H1 (cell line): ENCODE results near the gene DDX3X. TPM values are rescaled to one million over a fixed set of nuclear protein-coding genes. Genes with fewer than 3 reads are reported as not detected.

Experiments
- CTCF ChIA-PET: fragments of 300-600 bp; sonication (Branson Sonifier 250); formaldehyde crosslinking; loops from one replicate; lab custom pipeline; 2021; ENCODE audit not compliant: partially characterized antibody; lab: Charles Lee
- POLR2A ChIA-PET: fragments of 300-600 bp; sonication (Branson Sonifier 250); formaldehyde crosslinking; loops from one replicate; lab custom pipeline; 2021; ENCODE audit warnings: inconsistent platforms; ENCODE audit not compliant: partially characterized antibody; lab: Charles Lee
- DNase-seq, 2 experiments: peaks; one replicate each; pipeline versions ENCODE4 v3.0.0 to v3.0.0-alpha.2; 2010 to 2022; ENCODE audit warnings: low spot score in 2 of 2, low read depth in 1 of 2, mixed read lengths in 1 of 2
- FAIRE-seq: peaks from 2 replicates; lab custom pipeline; 2011; peaks lifted over from hg19 to GRCh38; lab: Jason Lieb, UNC
- H2AFZ ChIP-seq: 2 replicates; pipeline ENCODE4 v1.8.1; 2012; ENCODE audit warnings: low read length, inconsistent platforms
- H2AK5ac ChIP-seq: 2 replicates; pipeline ENCODE4 v1.6.1; 2013; ENCODE audit warnings: low read depth, low read length
- H2BK120ac ChIP-seq: replicated peaks from 2 replicates; pipeline ENCODE3; 2013; ENCODE audit warnings: low read depth, low read length, inconsistent platforms
- H2BK12ac ChIP-seq: 2 replicates; pipeline ENCODE4 v1.6.1; 2013; ENCODE audit warnings: low read depth, low read length
- H2BK15ac ChIP-seq: 2 replicates; pipeline ENCODE4 v1.6.1; 2013; ENCODE audit warnings: low read length
- H2BK20ac ChIP-seq: 2 replicates; pipeline ENCODE4 v1.6.1; 2013; ENCODE audit warnings: low read length
- H2BK5ac ChIP-seq: 2 replicates; pipeline ENCODE4 v1.6.1; 2013; ENCODE audit warnings: low read depth, low read length
- H3K14ac ChIP-seq: 2 replicates; pipeline ENCODE4 v1.6.1; 2013; ENCODE audit warnings: inconsistent platforms; ENCODE audit not compliant: insufficient read length
- H3K18ac ChIP-seq: 2 replicates; pipeline ENCODE4 v1.6.1; 2013; ENCODE audit warnings: low read length; ENCODE audit errors: extremely low read depth
- H3K23ac ChIP-seq: 2 replicates; pipeline ENCODE4 v1.6.1; 2013; ENCODE audit warnings: inconsistent platforms; ENCODE audit not compliant: insufficient read length
- H3K23me2 ChIP-seq: 2 replicates; pipeline ENCODE4 v1.6.1; 2013; ENCODE audit warnings: low read depth, low read length
- H3K27ac ChIP-seq: 2 replicates; pipeline ENCODE4 v1.6.1; 2011; ENCODE audit warnings: low read depth, low read length, inconsistent platforms
- H3K27me3 ChIP-seq, 4 experiments: replicated peaks in 1 of 4; 1 replicate in 1 of 4; 2 replicates in 3 of 4; pipeline versions ENCODE4 v1.6.1 to v1.8.1; 2011 to 2013; ENCODE audit warnings: low read length in 3 of 4, mild to moderate bottlenecking in 3 of 4, inconsistent platforms in 2 of 4, mixed read lengths in 2 of 4, moderate library complexity in 1 of 4; ENCODE audit not compliant: control insufficient read depth in 3 of 4, insufficient read depth in 3 of 4; ENCODE audit errors: extremely low read depth in 1 of 4
- H3K36me3 ChIP-seq, 4 experiments: 2 replicates each; pipeline versions ENCODE4 v1.6.1 to v1.8.1; 2011 to 2013; ENCODE audit warnings: mild to moderate bottlenecking in 4 of 4, low read length in 3 of 4, moderate library complexity in 2 of 4, control low read depth in 1 of 4, inconsistent platforms in 1 of 4; ENCODE audit not compliant: insufficient read depth in 4 of 4, control insufficient read depth in 2 of 4
- H3K4ac ChIP-seq: replicated peaks from 2 replicates; pipeline ENCODE3; 2013; ENCODE audit warnings: low read length, low read depth, mixed read lengths, inconsistent platforms; ENCODE audit not compliant: insufficient read length
- H3K4me1 ChIP-seq, 4 experiments: replicated peaks in 1 of 4; 1 replicate in 1 of 4; 2 replicates in 3 of 4; pipeline versions ENCODE4 v1.6.1 to v1.8.1; 2011 to 2013; ENCODE audit warnings: low read length in 3 of 4, inconsistent platforms in 2 of 4, mixed read lengths in 1 of 4; ENCODE audit not compliant: insufficient read depth in 4 of 4, control insufficient read depth in 3 of 4
- H3K4me2 ChIP-seq, 2 experiments: 2 replicates each; pipeline versions ENCODE4 v1.6.1 to v1.8.1; 2011 to 2013; ENCODE audit warnings: low read depth in 2 of 2, low read length in 2 of 2, control low read depth in 1 of 2, inconsistent platforms in 1 of 2, mild to moderate bottlenecking in 1 of 2; ENCODE audit not compliant: insufficient read depth in 1 of 2
- H3K4me3 ChIP-seq, 4 experiments: fragments of 200-600, 300-600 bp in 1 of 4; sonication (generic), shearing (Covaris generic), sonication (Bioruptor Twin) in 1 of 4; 2 replicates each; pipeline versions ENCODE4 v1.5.1 to v1.8.1; 2011 to 2016; ENCODE audit warnings: low read length in 4 of 4, low read depth in 3 of 4, control low read depth in 2 of 4, inconsistent platforms in 2 of 4, mild to moderate bottlenecking in 2 of 4, mixed read lengths in 1 of 4, moderate library complexity in 1 of 4; ENCODE audit not compliant: insufficient read depth in 2 of 4; ENCODE audit errors: extremely low read depth in 1 of 4
- H3K56ac ChIP-seq: replicated peaks from 2 replicates; pipeline ENCODE3; 2013; ENCODE audit warnings: low read depth, mild to moderate bottlenecking, mixed read lengths, low read length, inconsistent platforms; ENCODE audit not compliant: insufficient read length
- H3K79me1 ChIP-seq: 2 replicates; pipeline ENCODE4 v1.6.1; 2013; ENCODE audit warnings: low read depth, low read length, control low read depth
- H3K79me2 ChIP-seq, 2 experiments: 2 replicates each; pipeline versions ENCODE4 v1.6.1 to v1.8.1; 2012 to 2013; ENCODE audit warnings: low read length in 2 of 2, mild to moderate bottlenecking in 2 of 2, inconsistent platforms in 1 of 2; ENCODE audit not compliant: insufficient read depth in 2 of 2, control insufficient read depth in 1 of 2
- H3K9ac ChIP-seq, 4 experiments: replicated peaks in 1 of 4; 1 replicate in 1 of 4; 2 replicates in 3 of 4; pipeline versions ENCODE4 v1.6.1 to v1.8.1; 2011 to 2013; ENCODE audit warnings: low read depth in 3 of 4, low read length in 3 of 4, control low read depth in 2 of 4, mild to moderate bottlenecking in 2 of 4, moderate library complexity in 2 of 4, inconsistent platforms in 1 of 4; ENCODE audit errors: extremely low read depth in 1 of 4
- H3K9me3 ChIP-seq, 2 experiments: 2 replicates each; pipeline versions ENCODE4 v1.6.1 to v1.8.1; 2012 to 2013; ENCODE audit warnings: mild to moderate bottlenecking in 2 of 2, moderate library complexity in 2 of 2, control low read depth in 1 of 2, inconsistent platforms in 1 of 2, low read depth in 1 of 2, low read length in 1 of 2, mixed read lengths in 1 of 2; ENCODE audit not compliant: insufficient read depth in 2 of 2
- H4K20me1 ChIP-seq, 2 experiments: replicated peaks in 1 of 2; 2 replicates each; pipeline versions ENCODE3 to v1.8.1; 2011 to 2013; ENCODE audit warnings: inconsistent platforms in 2 of 2, low read length in 2 of 2, mild to moderate bottlenecking in 1 of 2; ENCODE audit not compliant: insufficient read depth in 2 of 2, control insufficient read depth in 1 of 2
- H4K5ac ChIP-seq: 2 replicates; pipeline ENCODE4 v1.6.1; 2013; ENCODE audit warnings: low read length, low read depth, mixed read lengths, inconsistent platforms; ENCODE audit not compliant: insufficient read length
- H4K8ac ChIP-seq: 2 replicates; pipeline ENCODE4 v1.8.0; 2013; ENCODE audit warnings: mild to moderate bottlenecking, moderate library complexity, low read length, inconsistent platforms; ENCODE audit not compliant: insufficient read depth; ENCODE audit errors: extremely low read depth
- H4K91ac ChIP-seq: replicated peaks from 2 replicates; pipeline ENCODE3; 2013; ENCODE audit warnings: low read length, mixed read lengths, inconsistent platforms; ENCODE audit not compliant: insufficient read length
- CEBPB ChIP-seq: IDR thresholded peaks from 2 replicates; pipeline ENCODE4 v1.6.1; 2012; ENCODE audit warnings: low read depth, low read length
- JUN ChIP-seq: IDR thresholded peaks from 2 replicates; pipeline ENCODE4 v1.6.1; 2011; ENCODE audit warnings: low read depth, mild to moderate bottlenecking, improper control_type of control experiment, low read length
- WGBS, 2 experiments: shearing (Covaris generic) in 1 of 2; methylation state at CpG; one replicate each; pipeline versions ENCODE4 v1.1.6 to v1.1.7; 2013 to 2015; ENCODE audit warnings: low lambda C conversion rate in 2 of 2, mixed read lengths in 2 of 2, inconsistent platforms in 1 of 2, low coverage in 1 of 2, missing lambda C conversion rate in 1 of 2; ENCODE audit not compliant: insufficient replicate concordance in 2 of 2, insufficient coverage in 1 of 2, insufficient read length in 1 of 2; ENCODE audit errors: extremely low coverage in 1 of 2, missing lambda C conversion rate in 1 of 2; 5-methylcytosine and 5-hydroxymethylcytosine counted together
- polyA plus RNA-seq, 7 experiments: library from polyadenylated mRNA; depleted of rRNA in 3 of 7; stranded (reverse) in 5 of 7; unstranded in 2 of 7; fragments of >200 nt in 5 of 7; fragments of 200-250 nt in 2 of 7; gene quantifications; 1 replicate in 5 of 7; 2 replicates in 1 of 7; 4 replicates in 1 of 7; pipeline versions ENCODE4 v1.2.1 to v1.2.3, GENCODE V29; 2011 to 2013; ENCODE audit warnings: missing spikeins in 2 of 7, mixed read lengths in 2 of 7
- total RNA-seq: library from RNA; stranded (reverse); fragmentation: NEBNext Ultra II Directional; extraction: Animal tissue kit (Norgen Biotek cat#: 25700); gene quantifications from 2 replicates; pipeline ENCODE4 v1.2.1, GENCODE V29; 2021

Gene DDX3X
- total and polyA plus RNA-seq, 2 of the 8 experiments (the other 6 are each of a cell fraction or from before 2014, with no cell fraction given): 39.4 to 291 TPM

GRCh38 chrX:41384051-41384705 is 50.2 kb downstream of the DDX3X start:
- no peak overlapping the region for H2BK120ac ChIP-seq
- no peak overlapping the region for H2BK5ac ChIP-seq
- H2BK20ac ChIP-seq: no peak overlapping the region
- FAIRE-seq: no peak
- no peaks in the 10 kb centered on the region for H3K79me2 ChIP-seq
- no peaks in the 10 kb centered on the region for H3K9me3 ChIP-seq
- H3K79me1 ChIP-seq: no peaks in the 10 kb centered on the region
- H3K18ac ChIP-seq: no peak overlapping the region
- H2BK12ac ChIP-seq: no peak overlapping the region
- H3K4me1 ChIP-seq: peaks cover 0 to 9% (median 3%) of the 10 kb centered on the region in 4 experiments; a peak in 4 of 7 replicates
- WGBS, 2 experiments: 72% methylated on average over 6 of the region's 10 CpGs; no CpG with 5 or more reads in 1 of the 2 experiments
- no peak overlapping the region for H4K5ac ChIP-seq
- H2BK15ac ChIP-seq: no peak overlapping the region
- peak overlapping the region; percentile 40 for H4K91ac ChIP-seq
- no peak overlapping the region for H4K8ac ChIP-seq
- ChIA-PET CTCF (no interaction called here), POLR2A (no interaction called here)
- no peaks in the 10 kb centered on the region for H4K20me1 ChIP-seq
- H3K27me3 ChIP-seq: no peaks in the 10 kb centered on the region
- H3K36me3 ChIP-seq: no peaks in the 10 kb centered on the region
- no peak overlapping the region for H3K9ac ChIP-seq
- no peaks in the 10 kb centered on the region for H3K23me2 ChIP-seq
- TF ChIP-seq CEBPB (0 out of 2 replicates have a peak, but pooled peaks have one; percentile 40), JUN (no peak)
- no peak overlapping the region for H3K4me3 ChIP-seq
- no peak overlapping the region for H3K56ac ChIP-seq
- H3K23ac ChIP-seq: no peak overlapping the region
- H3K14ac ChIP-seq: no peak overlapping the region
- no peak for DNase-seq
- no peak overlapping the region for H3K4ac ChIP-seq
- 0 out of 2 replicates have a peak overlapping the region, but pooled peaks have one; percentile 1 for H2AK5ac ChIP-seq
- H3K4me2 ChIP-seq: no peak overlapping the region
- H3K27ac ChIP-seq: no peak overlapping the region
- H2AFZ ChIP-seq: no peak overlapping the region
